H1 (cell line): ENCODE results near the gene EAF2.

Experiments
- EP300 ChIP-seq, 2 experiments: IDR thresholded peaks; 1 replicate in 1 of 2; 2 replicates in 1 of 2; pipeline ENCODE4 v1.6.1; 2011 to 2012; ENCODE audit warnings: low read depth in 2 of 2, low read length in 2 of 2, mild to moderate bottlenecking in 2 of 2, borderline replicate concordance in 1 of 2, inconsistent platforms in 1 of 2, moderate library complexity in 1 of 2
- EZH2 ChIP-seq: fragments of 200-600 bp; sonication (generic); IDR thresholded peaks from 2 replicates; pipeline ENCODE4 v1.7.1; 2012; ENCODE audit warnings: low read depth, mild to moderate bottlenecking, moderate library complexity, low read length, inconsistent platforms; ENCODE audit not compliant: severe bottlenecking
- POLR2A ChIP-seq, 2 experiments: IDR thresholded peaks; 1 replicate in 1 of 2; 2 replicates in 1 of 2; pipeline ENCODE4 v1.6.1; 2011; ENCODE audit warnings: low read depth in 2 of 2, low read length in 2 of 2, mild to moderate bottlenecking in 2 of 2; ENCODE audit errors: control extremely low read depth in 1 of 2
- TF ChIP-seq, protein P1 (sequence below): IDR thresholded peaks from 2 replicates; pipeline ENCODE4 v1.6.1; 2012; ENCODE audit warnings: inconsistent platforms

DNA sequence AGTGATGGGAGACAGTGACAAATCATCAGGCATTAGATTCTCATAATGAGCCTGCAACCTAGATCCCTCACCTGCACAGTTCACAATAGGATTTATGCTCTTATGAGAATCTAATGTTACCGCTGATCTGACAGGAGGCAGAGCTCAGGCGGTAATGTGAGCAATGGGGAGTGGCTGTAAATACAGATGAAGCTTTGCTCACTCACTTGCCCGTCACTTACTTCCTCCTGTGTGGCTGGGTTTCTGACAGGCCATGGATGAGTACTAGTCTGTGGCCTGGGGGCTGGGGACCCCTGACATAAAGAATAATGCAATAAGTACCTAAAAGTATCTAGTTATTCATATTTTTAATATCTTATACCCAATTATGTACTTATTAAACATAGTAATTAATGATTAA lies 15.8 kb upstream of the EAF2 start:
- no peak for TF ChIP-seq EP300 (IDR thresholded peaks at IDR 0.05; ENCODE audit: borderline replicate concordance in 1 of 2, low read depth in 2 of 2, low read length in 2 of 2)
- TF ChIP-seq POLR2A (IDR thresholded peaks at IDR 0.05; ENCODE audit: control extremely low read depth in 1 of 2, low read depth in 2 of 2, low read length in 2 of 2) = no peak
- TF ChIP-seq, protein P1, sequence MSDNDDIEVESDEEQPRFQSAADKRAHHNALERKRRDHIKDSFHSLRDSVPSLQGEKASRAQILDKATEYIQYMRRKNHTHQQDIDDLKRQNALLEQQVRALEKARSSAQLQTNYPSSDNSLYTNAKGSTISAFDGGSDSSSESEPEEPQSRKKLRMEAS = no peak
- no peak for TF ChIP-seq EZH2
